DMS79 treated with DMSO at 0.1 percent for 48 hours (cell line): ENCODE results near the gene ZNF326.
A peak's percentile ranks its signal among the peaks of the same experiment; 100 is the strongest.

Source experiments
- DNase-seq: peaks from one replicate; lab custom pipeline; 2025; lab: John Stamatoyannopoulos, UW

The ZNF326 gene

DNA sequence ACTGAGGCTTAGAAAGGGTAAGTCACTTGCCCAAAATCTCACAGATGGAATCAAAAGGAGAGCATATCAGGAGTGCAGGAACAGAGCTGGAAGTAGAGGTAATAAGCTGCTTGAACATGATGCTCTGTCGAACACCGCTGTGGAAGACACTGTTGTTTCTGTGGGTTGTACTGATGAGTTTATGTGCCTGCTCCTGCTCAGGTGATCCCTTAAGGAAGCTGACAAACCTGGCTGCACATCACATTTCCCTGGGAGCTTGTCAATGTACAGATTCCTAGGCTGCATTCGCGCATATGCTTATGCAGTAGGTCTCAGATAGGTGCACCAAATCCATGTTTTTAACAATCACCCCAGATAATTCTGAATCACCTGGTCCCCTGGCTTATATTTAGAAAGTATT lies 79.7 kb downstream of the ZNF326 start:
- no peak for DNase-seq

GRCh38 chr1:90074970-90075391 lies 80.1 kb downstream of the ZNF326 start:
- DNase-seq = peak; percentile 24

GRCh38 chr1:90083995-90084394 lies 89.1 kb downstream of the ZNF326 start:
- no peak for DNase-seq
